ENCODE results near the gene EDEM1. TPM values are rescaled to one million over a fixed set of nuclear protein-coding genes. Genes with fewer than 3 reads are reported as not detected.
"Not testable (repeated sequence)": the region's sequence is repeated elsewhere in the genome, so short reads cannot be mapped to it uniquely, and the experiment has no call there.

The EDEM1 gene
- 13.0 and 17.5 TPM in 2 replicates for total RNA-seq (2014; rRNA removed; shearing (Covaris generic))

DNA sequence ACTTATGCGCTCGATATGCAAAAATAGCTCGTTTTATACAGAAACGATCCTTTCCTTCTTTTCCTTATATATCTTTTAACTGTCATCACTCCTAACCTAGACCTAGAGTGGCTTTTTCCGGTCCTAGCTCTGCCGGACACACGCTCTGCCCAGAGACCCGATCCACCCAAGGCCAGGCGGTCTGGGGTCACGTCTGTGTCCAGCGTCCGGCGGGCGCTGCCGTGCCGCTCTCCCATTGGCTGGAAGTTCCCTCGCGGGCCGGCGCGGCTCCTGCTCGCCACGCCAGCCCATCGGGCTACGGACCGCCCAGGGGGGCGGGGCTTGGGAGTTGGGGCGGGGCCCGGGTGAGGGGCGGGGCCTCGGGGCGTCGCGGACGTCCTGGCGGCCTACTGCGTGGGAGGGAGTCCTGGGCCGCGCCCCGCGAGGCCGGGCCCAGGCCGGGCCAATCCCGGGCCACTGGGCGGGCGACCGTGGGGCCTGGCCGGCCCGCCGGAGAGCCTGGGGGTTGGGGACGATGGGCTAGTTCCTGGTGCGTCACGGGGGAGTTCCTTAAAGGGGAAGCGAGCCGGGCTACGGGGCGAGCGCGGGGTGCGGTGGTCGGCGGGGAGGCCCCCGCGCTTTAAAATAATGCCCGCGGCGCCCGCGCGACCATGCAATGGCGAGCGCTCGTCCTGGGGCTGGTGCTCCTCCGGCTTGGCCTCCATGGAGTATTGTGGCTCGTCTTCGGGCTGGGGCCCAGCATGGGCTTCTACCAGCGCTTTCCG lies at the start of gene EDEM1:
Gene EDEM1, plus strand, starts transcription at position 552 of the 764 bp plus-strand sequence. Its CDS starts 99 bp downstream, at position 651.
- DNase-seq (ENCODE audit: low spot score) = peak; percentile 82

DNA sequence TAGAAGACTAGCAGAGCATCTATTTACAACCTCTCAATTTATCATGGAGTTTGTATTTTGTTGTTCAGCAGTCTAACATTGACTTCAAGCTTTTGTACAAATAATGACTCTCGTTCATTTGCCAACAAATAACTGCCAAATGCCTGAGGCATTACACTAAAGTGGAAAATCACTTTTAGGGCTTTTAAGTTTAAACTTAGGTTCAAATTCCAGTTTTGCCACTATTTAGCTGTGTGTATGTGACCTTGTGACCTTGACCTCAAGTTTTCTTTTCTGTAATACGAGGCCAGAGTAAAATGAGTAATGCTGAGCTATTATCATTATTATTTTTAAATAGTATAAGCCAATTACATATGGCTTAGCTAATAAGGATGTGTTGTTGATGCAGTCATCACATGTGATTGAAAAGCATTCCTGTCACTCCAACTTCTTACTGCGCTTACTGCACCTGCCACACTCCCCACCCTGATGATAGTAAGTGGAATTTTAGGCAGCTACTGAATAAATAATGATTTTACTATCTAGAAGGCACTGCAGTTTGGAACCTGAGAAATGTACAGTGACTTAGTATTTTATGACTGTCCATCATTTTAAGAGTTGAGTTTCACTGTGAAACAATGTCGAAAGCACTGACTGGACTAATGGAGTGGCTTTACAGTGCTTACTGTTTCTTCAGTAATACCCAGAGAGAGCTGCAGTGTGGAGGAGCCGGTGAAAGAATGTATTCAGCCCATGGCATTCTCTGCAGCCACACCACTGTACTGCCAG lies 49.1 kb upstream of the EDEM1 start:
- no peak for DNase-seq (ENCODE audit: low spot score)

DNA sequence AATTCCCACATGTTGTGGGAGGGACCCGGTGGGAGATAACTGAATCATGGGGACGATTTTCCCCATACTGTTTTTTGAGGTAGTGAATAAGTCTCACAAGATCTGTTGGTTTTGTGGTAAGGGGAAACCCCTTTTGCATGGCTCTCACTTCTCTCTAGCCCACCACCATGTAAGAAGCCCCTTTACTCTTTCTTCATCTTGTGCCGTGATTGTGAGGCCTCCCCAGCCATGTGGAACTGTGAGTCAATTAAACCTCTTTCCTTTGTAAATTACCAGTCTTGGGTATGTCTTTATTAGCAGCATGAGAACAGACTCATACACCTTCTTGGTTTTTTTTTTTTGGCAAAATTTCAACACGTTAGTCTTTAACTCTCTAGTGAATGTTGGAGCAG lies 47.3 kb upstream of the EDEM1 start:
- no peak for DNase-seq (ENCODE audit: low spot score)

DNA sequence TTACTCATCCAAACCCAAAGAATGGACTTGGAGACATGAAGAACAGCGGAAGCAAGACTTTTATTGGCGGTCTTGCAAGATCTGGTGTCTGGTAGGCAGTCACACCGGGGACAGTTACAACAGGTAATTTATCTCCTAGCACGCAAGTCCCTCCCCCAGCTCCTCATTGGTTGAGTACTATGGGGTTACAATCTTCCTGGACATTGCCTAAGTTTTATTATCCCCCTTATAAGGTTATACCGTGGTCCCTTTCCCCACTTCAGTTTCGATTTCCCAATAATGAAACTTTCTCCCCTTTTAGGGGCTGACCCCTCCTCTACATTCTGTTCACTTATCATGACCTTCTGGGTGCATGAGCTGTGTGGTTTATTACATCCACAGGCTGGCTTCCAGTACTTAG lies 46.7 kb upstream of the EDEM1 start:
- DNase-seq (ENCODE audit: low spot score) = no peak

DNA sequence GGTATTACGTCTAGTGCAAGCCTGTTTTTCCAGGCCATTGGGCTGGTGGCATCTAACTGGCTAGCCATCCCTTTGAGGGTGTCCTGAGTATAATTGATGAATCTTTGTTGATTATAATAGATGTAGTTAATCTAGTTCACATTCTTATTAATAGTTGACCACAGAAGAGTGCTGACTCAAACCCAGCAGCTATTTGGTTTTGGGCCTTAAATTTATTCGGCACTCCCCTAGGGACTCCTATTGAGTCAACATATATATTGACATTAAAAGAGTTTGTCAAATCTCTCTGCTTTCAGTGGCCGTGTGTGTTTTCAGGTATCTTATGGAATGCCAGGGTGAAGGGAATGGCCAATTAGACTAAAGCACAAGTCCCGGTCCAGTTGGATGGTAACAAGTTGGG lies 45.7 kb upstream of the EDEM1 start:
- DNase-seq (ENCODE audit: low spot score) = no peak

DNA sequence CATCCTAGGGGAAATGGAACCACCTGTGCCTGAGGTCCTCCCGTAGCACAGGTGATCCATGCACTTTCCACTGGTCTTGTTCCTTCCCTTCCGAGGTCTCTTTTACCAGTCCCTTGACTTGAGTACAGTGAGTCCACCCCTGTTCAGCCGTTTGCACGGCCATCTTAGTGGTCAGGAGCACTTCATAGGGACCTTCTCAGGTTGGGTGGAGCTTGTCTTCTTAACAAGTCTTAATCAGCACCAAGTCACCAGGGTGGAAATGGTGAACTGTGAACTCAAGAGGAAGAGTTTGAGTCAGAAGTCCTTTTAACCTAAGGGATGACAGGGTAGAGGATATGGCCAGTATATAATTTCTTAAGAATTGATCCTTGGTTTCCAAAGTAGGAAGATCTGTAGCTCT lies 44.0 kb upstream of the EDEM1 start:
- DNase-seq (ENCODE audit: low spot score) = no peak

DNA sequence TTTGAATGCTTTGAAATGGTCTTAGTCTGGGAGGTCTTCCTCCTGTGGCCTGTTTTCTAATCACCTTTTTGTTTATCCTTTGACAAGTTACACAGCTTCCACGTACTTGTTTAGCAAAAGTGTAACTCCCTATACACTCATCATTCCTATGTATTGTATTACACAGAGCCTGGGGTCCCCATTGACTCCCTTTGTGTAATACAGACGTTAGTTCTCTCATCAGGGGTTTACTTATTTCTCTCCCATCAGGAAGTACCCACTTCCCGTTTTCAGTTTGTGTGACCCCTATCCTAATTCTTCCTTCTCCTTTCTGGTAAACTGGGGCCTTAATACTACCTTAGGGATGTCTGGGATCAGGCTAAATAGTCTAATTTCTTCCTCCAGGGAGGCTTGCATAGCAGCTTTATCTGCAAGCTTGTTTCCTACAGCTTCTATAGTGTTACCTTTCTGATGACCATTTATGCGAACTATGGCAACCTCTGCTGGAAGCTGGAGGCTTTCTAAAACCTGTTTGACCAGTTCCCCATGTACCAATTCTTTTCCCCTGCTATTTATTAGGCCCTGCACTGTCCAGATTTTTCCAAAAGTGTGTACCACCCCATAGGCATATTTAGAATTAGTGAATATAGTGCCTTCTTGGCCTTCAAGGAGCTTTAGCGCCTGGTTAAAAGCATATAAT lies 43.1 kb upstream of the EDEM1 start:
- DNase-seq (ENCODE audit: low spot score) = no peak

DNA sequence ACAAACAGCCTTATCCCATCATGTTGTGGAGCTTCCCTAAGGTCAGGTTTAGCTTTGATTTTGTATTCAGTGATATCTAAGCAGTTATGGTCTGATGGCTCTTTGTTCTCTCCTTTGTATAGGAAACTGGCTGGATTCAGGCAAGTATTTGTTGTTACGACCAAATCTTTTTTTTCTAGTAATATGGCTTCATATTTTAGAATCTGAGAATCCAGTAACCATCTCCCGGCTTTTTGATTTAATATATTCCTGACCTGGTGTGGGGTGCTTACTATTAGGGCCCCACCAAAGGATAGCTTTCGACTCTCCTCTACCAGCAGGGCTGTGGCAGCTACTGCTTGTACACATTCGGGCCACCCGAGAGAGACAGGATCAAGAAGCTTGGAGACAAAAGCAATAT lies 42.4 kb upstream of the EDEM1 start:
- no peak for DNase-seq (ENCODE audit: low spot score)

DNA sequence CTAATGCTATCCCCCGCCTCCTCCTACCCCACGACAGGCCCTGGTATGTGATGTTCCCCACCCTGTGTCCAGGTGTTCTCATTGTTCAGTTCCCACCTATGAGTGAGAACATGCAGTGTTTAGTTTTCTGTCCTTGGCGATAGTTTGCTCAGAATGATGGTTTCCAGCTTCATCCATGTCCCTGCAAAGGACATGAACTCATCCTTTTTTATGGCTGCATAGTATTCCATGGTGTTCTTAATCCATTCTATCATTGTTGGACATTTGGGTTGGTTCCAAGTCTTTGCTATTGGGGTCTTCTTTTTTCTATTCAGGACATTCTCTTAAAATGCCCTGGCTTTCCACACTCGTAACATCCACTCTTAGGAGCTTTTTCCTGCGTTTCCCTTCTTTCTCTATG lies 40.4 kb upstream of the EDEM1 start:
- DNase-seq (ENCODE audit: low spot score) = not testable (repeated sequence)

DNA sequence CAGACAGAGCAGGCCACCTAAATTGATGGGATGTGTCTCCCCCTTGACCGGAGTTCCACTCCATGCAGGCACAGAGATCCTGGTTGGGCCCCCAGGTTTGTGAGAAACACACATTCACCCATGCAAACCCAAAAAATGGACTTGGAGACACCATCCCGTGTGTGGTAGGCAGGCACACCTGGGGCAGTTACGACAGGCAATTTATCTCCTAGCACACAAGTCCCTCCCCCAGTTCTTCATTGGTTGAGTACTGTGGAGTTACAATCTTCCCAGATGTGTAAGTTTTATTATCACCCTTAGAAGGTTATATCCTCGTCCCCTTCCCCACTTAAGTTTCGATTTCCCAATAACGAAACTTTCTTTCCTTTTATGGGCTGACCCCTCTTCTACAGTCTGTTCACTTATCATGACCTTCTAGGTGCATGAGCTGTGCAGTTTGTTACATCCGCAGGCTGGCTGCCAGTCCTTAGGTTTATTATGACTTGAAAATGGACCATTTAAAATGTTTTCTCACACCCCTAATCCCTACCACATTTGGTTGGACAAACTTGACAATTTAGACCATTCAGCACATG lies 38.1 kb upstream of the EDEM1 start:
- DNase-seq (ENCODE audit: low spot score) = no peak

DNA sequence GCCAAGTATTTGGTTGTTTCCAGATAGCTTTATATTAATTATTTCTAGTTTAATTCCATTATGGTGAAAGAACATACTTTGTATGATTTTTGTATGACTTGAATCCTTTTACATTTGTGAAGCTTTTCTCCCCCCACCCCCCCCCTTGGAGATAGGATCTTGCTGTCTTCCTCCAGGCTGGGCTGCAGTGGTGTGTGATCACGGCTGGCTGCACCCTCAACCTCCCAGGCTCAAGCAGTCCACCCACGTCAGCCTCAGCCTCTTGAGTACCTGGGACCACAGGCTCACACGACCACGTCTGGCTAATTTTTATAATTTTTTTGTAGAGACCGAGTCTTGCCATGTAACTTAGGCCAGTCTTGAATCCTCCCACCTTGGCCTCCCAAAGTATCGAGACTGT lies 35.9 kb upstream of the EDEM1 start:
- DNase-seq (ENCODE audit: low spot score) = no peak

DNA sequence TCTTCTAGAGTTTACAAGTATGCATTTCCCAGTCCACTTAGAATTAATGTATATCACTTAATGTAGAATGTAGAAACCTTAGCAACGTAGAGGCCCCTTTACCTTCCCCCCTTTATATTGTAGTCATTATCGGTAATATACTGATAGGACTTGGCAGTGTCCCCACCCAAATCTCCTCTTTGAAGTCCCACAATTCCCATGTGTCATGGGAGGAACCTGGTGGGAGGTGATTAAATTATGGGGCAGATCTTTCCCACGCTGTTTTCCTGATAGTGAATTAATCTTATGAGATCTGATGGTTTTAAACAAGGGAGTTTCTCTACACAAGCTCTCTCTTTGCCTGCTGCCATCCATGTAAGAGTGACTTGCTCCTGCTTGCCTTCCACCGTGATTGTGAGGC lies 34.4 kb upstream of the EDEM1 start:
- DNase-seq (ENCODE audit: low spot score) = no peak

DNA sequence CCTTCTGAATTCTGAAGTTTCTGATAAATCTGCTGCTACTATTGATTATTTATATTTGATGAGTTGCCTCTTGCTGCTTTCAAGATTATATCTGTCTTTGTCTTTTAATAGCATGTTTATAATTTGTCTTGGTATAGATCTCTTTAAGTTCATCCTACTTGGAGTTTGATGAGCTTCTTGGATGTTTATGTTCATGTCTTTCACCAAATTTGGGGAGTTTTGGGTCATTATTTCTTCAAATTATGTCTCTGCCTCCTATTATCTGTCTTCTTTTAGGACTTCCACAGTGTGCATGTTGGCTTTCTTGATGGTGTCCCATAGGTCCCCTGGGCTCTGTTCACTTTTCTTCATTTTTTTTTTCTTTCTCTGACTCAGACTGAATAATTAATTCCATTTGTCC lies 32.3 kb upstream of the EDEM1 start:
- no peak for DNase-seq (ENCODE audit: low spot score)

DNA sequence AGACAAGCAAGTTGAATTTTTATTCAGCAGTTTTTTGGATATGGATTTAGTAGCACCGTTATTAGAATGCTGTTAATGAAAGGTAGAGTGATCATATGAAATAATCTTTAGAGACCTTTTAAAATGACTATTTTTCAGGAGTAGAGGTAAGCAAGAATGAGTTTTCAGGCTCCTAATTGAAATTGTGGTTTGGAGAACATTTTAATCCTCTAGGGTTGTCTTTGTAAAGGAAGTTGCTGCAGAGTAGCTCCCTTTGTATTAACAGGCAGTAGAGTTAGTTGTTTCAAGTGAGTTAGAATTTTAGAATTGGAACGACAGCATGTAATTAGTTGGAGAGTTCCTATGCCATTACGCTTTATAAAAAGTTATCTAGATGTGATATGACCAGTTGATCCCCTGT lies 27.2 kb upstream of the EDEM1 start:
- no peak for DNase-seq (ENCODE audit: low spot score)

DNA sequence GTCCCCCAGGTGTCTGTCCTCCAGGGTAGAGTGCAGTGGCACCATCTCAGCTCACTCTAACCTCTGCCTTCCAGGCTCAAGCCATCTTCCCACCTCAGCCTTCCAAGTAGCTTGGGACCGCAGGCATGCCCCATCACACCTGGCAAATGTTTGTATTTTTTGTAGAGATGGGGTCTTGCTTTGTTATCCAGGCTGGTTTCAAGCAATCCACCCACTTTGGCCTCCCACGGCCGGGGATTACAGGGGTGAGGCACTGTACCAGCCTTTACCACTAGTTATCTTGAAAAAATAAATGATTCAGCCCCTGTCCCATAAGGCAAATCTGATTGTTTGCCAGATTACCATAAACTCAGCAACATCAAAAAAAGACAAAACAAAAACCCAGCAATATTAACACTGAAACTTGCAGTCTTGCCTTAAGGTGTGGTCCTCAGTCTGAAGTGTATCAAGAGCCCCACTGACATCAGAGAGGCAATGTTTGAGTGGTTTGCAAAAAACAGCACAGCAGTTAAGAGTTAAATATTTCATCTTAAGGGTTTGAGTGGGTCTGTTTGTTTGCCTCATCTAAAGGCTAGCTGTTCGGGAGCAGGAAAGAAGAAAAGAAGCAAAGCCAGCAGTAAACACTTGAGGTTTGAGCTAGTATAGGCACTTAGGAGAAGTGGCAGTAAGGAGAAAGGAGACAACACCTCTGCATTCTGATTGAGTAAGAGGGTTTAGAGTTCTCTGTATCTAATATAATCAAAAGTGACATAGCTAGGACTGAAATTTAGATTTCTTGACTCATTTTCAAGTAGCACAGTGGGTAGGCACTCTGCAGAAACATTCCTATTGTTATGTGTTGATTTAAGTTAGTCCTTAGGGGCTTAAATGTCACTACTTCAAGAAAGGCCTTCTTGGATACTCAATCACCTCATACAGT lies 26.3 kb upstream of the EDEM1 start:
- peak; percentile 53 for DNase-seq (ENCODE audit: low spot score)

DNA sequence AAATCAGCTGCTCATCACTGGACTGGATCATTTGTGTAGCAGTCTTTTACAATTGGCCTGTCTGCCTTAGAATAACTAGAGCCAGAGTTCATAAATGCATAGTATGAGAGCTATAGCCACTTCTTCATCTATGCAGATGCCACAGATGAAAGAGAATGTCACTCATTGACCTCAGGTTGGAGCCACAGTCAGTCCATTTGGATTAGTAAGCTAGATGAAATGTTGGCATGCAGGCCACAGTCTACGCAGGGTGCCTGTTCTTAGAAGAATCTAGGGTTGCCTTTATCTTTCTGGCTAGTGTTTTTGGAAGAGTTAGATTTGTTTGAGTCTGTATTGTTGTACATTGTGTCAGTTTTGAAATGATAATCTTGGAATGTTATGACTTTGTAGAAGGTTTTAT lies 25.4 kb upstream of the EDEM1 start:
- peak; percentile 33 for DNase-seq (ENCODE audit: low spot score)

DNA sequence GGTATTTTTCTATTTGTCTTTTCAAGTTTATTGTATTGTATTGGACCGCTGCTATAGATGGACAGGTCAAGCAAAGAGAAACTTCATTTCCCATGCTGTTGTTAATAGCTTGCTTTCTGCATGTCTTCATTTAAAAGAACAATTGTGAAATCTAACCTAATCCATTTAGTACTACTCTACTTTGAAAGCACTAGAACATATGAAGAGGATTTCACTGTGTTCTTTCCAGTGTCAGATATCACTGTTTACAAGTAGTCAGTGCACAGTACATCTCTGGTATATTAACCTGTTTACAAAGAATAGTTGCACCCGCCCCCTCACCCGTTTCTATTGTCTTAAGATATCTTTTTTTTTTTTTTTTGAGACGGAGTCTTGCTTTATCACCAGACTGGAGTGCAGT lies 21.8 kb upstream of the EDEM1 start:
- no peak for DNase-seq (ENCODE audit: low spot score)

DNA sequence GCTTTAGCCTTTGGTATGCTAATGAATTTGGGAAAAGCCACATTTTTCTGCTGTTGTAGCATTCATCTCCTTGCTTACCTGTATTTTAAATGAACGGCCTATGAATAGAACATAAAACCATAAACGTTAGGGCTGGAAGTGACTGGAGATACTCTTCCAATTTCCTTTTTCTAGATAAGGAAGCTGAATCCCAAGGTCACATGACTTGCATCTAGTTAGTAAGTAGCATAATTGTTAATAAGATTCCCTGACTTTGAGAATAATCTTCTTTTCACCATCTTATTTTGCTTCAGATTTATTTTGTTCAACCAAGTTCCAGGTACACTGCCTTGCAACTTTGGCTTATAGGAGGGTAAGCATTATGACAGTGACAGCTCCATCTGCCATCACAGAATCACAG lies 20.7 kb upstream of the EDEM1 start:
- DNase-seq (ENCODE audit: low spot score) = no peak

DNA sequence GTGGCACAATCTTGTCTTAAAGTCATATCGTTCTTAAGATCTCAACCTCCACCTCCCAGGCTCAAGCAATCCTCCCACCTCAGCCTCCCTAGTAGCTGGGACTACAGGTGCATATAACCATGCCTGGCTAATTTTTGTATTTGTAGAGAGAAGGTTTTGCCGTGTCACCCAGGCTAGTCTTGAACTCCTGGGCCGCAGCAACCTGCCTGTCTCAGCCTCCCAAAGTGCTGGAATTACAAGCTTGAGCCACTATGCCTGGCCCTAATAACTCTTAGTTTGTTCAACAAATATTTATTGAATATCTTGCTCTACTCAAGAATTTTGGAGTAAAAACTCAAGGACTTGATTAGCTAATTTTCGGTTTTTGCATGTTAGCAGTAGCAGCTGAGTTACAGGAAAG lies 19.4 kb upstream of the EDEM1 start:
- no peak for DNase-seq (ENCODE audit: low spot score)

DNA sequence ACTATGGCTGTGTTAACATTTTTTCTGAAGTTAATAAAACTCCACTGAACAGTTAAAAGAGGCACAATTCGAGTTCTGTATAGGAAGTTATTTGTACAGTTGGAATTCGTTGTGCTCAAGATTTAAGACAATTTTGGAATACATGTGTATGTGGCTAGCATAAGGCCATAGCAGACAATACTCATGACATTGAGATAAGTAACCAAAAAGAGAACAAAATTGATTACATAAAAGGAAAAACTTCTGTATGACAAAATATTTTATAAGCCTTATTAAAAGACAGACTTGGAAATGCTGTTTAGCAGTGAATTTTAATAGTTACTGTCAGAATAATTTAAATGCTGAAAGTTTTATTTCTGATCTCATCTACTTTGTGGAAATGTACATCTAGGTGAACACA lies 17.7 kb upstream of the EDEM1 start:
- no peak for DNase-seq (ENCODE audit: low spot score)

DNA sequence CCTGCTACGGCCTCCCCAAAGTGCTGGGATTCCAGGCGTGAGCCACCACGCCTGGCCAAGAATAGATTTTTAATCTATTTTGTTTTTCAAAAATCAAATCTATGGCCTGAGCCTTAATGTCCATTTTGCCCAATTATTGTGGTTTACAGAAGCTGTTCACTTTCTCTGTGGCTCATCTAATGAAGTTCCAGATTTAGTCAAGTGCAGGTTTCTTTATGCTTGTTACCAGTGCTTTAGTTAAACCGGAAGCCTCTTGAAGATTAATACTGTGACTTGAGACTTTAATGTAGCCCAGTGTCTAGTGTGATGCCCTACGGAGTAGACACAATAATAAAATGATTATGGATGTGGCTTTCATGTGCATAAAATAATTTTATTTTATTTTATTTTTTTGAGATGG lies 16.5 kb upstream of the EDEM1 start:
- no peak for DNase-seq (ENCODE audit: low spot score)
